Caco-2 (cell line): ENCODE results near the gene CREBL2. TPM values are rescaled to one million over a fixed set of nuclear protein-coding genes. Genes with fewer than 3 reads are reported as not detected.
"Not testable (repeated sequence)": the region's sequence is repeated elsewhere in the genome, so short reads cannot be mapped to it uniquely, and the experiment has no call there.

Source experiments
- BruUV-seq: library from RNA; stranded (reverse); fragments of 400-500 nt; replicated peaks from 2 replicates; lab custom pipeline; 2021; lab: Mats Ljungman, UMichigan
- CTCF ChIA-PET: fragments of 300-600 bp; sonication (Branson Sonifier 250); formaldehyde crosslinking; loops from one replicate; lab custom pipeline; 2022; ENCODE audit warnings: antibody characterized with exemption; lab: Charles Lee
- POLR2A ChIA-PET: fragments of 300-600 bp; sonication (Branson Sonifier 250); formaldehyde crosslinking; loops from one replicate; lab custom pipeline; 2022; ENCODE audit warnings: antibody characterized with exemption; lab: Charles Lee
- DNase-seq, 2 experiments: peaks; one replicate each; pipeline versions ENCODE4 v3.0.0 to v3.0.0-alpha.2; 2020 to 2022
- H3K27me3 ChIP-seq: replicated peaks from 2 replicates; pipeline ENCODE4 v1.6.0; 2011; ENCODE audit warnings: low read length; ENCODE audit not compliant: control insufficient read depth, insufficient read depth
- H3K36me3 ChIP-seq: 2 replicates; pipeline ENCODE4 v1.5.1; 2011; ENCODE audit warnings: low read length; ENCODE audit not compliant: control insufficient read depth, insufficient read depth
- H3K4me1 ChIP-seq: fragments of 250-450 bp; sonication (Bioruptor Pico); 2 replicates; pipeline ENCODE4 v1.5.1; 2020; ENCODE audit warnings: mild to moderate bottlenecking
- H3K4me3 ChIP-seq: 2 replicates; pipeline ENCODE4 v1.5.1; 2011; ENCODE audit warnings: low read depth, mild to moderate bottlenecking, control low read depth, low read length
- H3K9me3 ChIP-seq: fragments of 250-450 bp; sonication (Bioruptor Pico); 2 replicates; pipeline ENCODE4 v1.5.1; 2020; ENCODE audit warnings: mild to moderate bottlenecking, moderate library complexity
- H3K27ac Mint-ChIP-seq: one replicate; pipeline ENCODE4 v1.8.0; 2022; ENCODE audit warnings: mixed read lengths; ENCODE audit not compliant: unreplicated experiment
- H3K27me3 Mint-ChIP-seq: one replicate; pipeline ENCODE4 v1.8.0; 2022; ENCODE audit warnings: mixed read lengths; ENCODE audit not compliant: insufficient read depth, unreplicated experiment
- H3K36me3 Mint-ChIP-seq: one replicate; pipeline ENCODE4 v1.8.0; 2022; ENCODE audit warnings: mild to moderate bottlenecking, mixed read lengths; ENCODE audit not compliant: insufficient read depth, unreplicated experiment
- H3K4me1 Mint-ChIP-seq: one replicate; pipeline ENCODE4 v1.8.0; 2022; ENCODE audit warnings: low read depth, mixed read lengths; ENCODE audit not compliant: unreplicated experiment
- H3K4me3 Mint-ChIP-seq: one replicate; pipeline ENCODE4 v1.8.0; 2022; ENCODE audit warnings: mild to moderate bottlenecking, moderate library complexity, mixed read lengths; ENCODE audit not compliant: unreplicated experiment
- H3K9me3 Mint-ChIP-seq: one replicate; pipeline ENCODE4 v1.8.0; 2022; ENCODE audit warnings: mixed read lengths; ENCODE audit not compliant: unreplicated experiment
- CTCF ChIP-seq, 2 experiments: fragments of 200-600 bp in 1 of 2; IDR thresholded peaks; 1 replicate in 1 of 2; 2 replicates in 1 of 2; pipeline versions ENCODE4 v1.5.1 to v1.8.0; 2011 to 2022; ENCODE audit warnings: antibody characterized with exemption in 1 of 2, control low read depth in 1 of 2, inconsistent platforms in 1 of 2, low read depth in 1 of 2, low read length in 1 of 2, mild to moderate bottlenecking in 1 of 2, moderate library complexity in 1 of 2; ENCODE audit not compliant: insufficient read depth in 1 of 2, severe bottlenecking in 1 of 2, unreplicated experiment in 1 of 2
- intact Hi-C: fragments of 100-400 bp; cut with micrococcal nuclease; formaldehyde crosslinking; loops from one replicate; pipeline ENCODE4 v1.10.0; 2022; ENCODE audit not compliant: unreplicated experiment
- total RNA-seq: library from RNA; stranded (reverse); gene quantifications from 2 replicates; pipeline ENCODE4 v1.2.3, GENCODE V29; 2022

CREBL2 gene
- total RNA-seq, 1 experiment from 2014 or later, result 26.3 TPM

GRCh38 chr12:12613344-12613743 lies 1.7 kb downstream of the CREBL2 start:
- intact Hi-C loops, result no loop called here
- H3K4me3 ChIP-seq, result no peak overlapping the region

GRCh38 chr12:12614342-12614741 lies 2.7 kb downstream of the CREBL2 start:
- Mint-ChIP-seq H3K27me3 (no peaks in the 10 kb centered on the region), H3K27ac (no peak overlapping the region), H3K36me3 (peaks cover 7% of the 10 kb centered on the region), H3K9me3 (no peaks in the 10 kb centered on the region), H3K4me1 (peaks cover 14% of the 10 kb centered on the region), H3K4me3 (no peak overlapping the region)
- CTCF ChIA-PET, result no interaction called here
- no peak for DNase-seq
- Histone ChIP-seq H3K4me1 (peaks cover 3% of the 10 kb centered on the region; the same call in 1 of the 2 replicates), H3K9me3 (no peaks in the 10 kb centered on the region), H3K4me3 (no peak overlapping the region), H3K27me3 (no peaks in the 10 kb centered on the region), H3K36me3 (no peaks in the 10 kb centered on the region)
- intact Hi-C loops, result no loop called here
- TF ChIP-seq CTCF (IDR thresholded peaks at IDR 0.05; ENCODE audit: insufficient read depth in 1 of 2, low read depth in 1 of 2, low read length in 1 of 2, severe bottlenecking in 1 of 2, unreplicated experiment in 1 of 2), result no peak
- POLR2A ChIA-PET, result no interaction called here
- no TSS peak for BruUV-seq

More at GRCh38 chr12:12613344-12613743, 1.7 kb downstream of the CREBL2 start:
- no peak for DNase-seq
- no peak for TF ChIP-seq CTCF (IDR thresholded peaks at IDR 0.05; ENCODE audit: insufficient read depth in 1 of 2, low read depth in 1 of 2, low read length in 1 of 2, severe bottlenecking in 1 of 2, unreplicated experiment in 1 of 2)
- no peaks in the 10 kb centered on the region for H3K27me3 ChIP-seq
- no peaks in the 10 kb centered on the region for H3K36me3 ChIP-seq
- H3K4me1 Mint-ChIP-seq, result peaks cover 14% of the 10 kb centered on the region
- ChIA-PET POLR2A (no interaction called here), CTCF (no interaction called here)
- no peaks in the 10 kb centered on the region for H3K27me3 Mint-ChIP-seq
- H3K4me3 Mint-ChIP-seq, result peak overlapping the region; percentile 89
- H3K27ac Mint-ChIP-seq, result peak overlapping the region; percentile 25
- H3K36me3 Mint-ChIP-seq, result peaks cover 7% of the 10 kb centered on the region
- H3K9me3 ChIP-seq, result no peaks in the 10 kb centered on the region
- TSS peak; percentile 37 for BruUV-seq
- peaks cover 3% of the 10 kb centered on the region; the same call in 1 of the 2 replicates for H3K4me1 ChIP-seq
- no peaks in the 10 kb centered on the region for H3K9me3 Mint-ChIP-seq

- Histone ChIP-seq H3K9me3 (no peaks in the 10 kb centered on the region), H3K4me3 (no peak overlapping the region), H3K36me3 (no peaks in the 10 kb centered on the region), H3K4me1 (no peaks in the 10 kb centered on the region; the same call in 1 of the 2 replicates), H3K27me3 (no peaks in the 10 kb centered on the region)
- no peak for DNase-seq
- ChIA-PET CTCF (interaction anchor here (1.2 kb wide), 1 partner anchor 120 kb away, joined by 4 read pairs; no protein-coding TSS in a partner anchor), POLR2A (no interaction called here)
- intact Hi-C loops, result no loop called here
- Mint-ChIP-seq H3K4me1 (peaks cover 6% of the 10 kb centered on the region), H3K4me3 (no peak overlapping the region), H3K9me3 (no peaks in the 10 kb centered on the region), H3K36me3 (peaks cover 2% of the 10 kb centered on the region), H3K27ac (no peak overlapping the region), H3K27me3 (no peaks in the 10 kb centered on the region)
- no TSS peak for BruUV-seq
- no peak for TF ChIP-seq CTCF (IDR thresholded peaks at IDR 0.05; ENCODE audit: insufficient read depth in 1 of 2, low read depth in 1 of 2, low read length in 1 of 2, severe bottlenecking in 1 of 2, unreplicated experiment in 1 of 2)
Measured at GRCh38 chr12:12616512-12617310, 5.0 kb downstream of the CREBL2 start.

GRCh38 chr12:12618064-12618463 lies 6.4 kb downstream of the CREBL2 start:
- H3K4me1 Mint-ChIP-seq, CTCF ChIA-PET, H3K36me3 Mint-ChIP-seq, POLR2A ChIA-PET, H3K4me3 Mint-ChIP-seq, H3K27ac Mint-ChIP-seq, H3K4me1 ChIP-seq, DNase-seq, H3K9me3 Mint-ChIP-seq, H3K9me3 ChIP-seq, H3K27me3 ChIP-seq, intact Hi-C loops, H3K4me3 ChIP-seq, BruUV-seq, H3K27me3 Mint-ChIP-seq, H3K36me3 ChIP-seq: not testable (repeated sequence)
